ACC112 (cell line): ENCODE results near the gene RIC3.

Experiments used
- H2AFZ ChIP-seq: fragments of 200-600 bp; sonication (generic); one replicate; pipeline ENCODE4 v1.6.0; 2017; ENCODE audit warnings: antibody characterized with exemption, low read length; ENCODE audit not compliant: unreplicated experiment
- H3K27ac ChIP-seq: fragments of 200-600 bp; sonication (generic); 2 replicates; pipeline ENCODE4 v1.5.1; 2014; ENCODE audit warnings: low read depth, mild to moderate bottlenecking, antibody characterized with exemption, low read length, moderate library complexity
- H3K27me3 ChIP-seq: fragments of 200-600 bp; sonication (generic); 2 replicates; pipeline ENCODE4 v1.6.1; 2014; ENCODE audit warnings: mild to moderate bottlenecking, antibody characterized with exemption, low read length, moderate library complexity, mixed read lengths; ENCODE audit not compliant: insufficient read depth
- H3K36me3 ChIP-seq: fragments of 200-600 bp; sonication (generic); 2 replicates; pipeline ENCODE4 v1.6.1; 2016; ENCODE audit warnings: mild to moderate bottlenecking, antibody characterized with exemption, low read length, moderate library complexity, mixed read lengths; ENCODE audit not compliant: insufficient read depth
- H3K4me1 ChIP-seq: fragments of 200-600 bp; sonication (generic); one replicate; pipeline ENCODE4 v1.6.1; 2016; ENCODE audit warnings: low read length, mixed read lengths; ENCODE audit not compliant: insufficient read depth, unreplicated experiment, control insufficient read depth
- H3K4me3 ChIP-seq: fragments of 200-600 bp; sonication (generic); 2 replicates; pipeline ENCODE4 v1.5.1; 2014; ENCODE audit warnings: mild to moderate bottlenecking, low read depth, low read length
- H3K79me2 ChIP-seq: fragments of 200-600 bp; sonication (generic); one replicate; pipeline ENCODE4 v1.6.0; 2016; ENCODE audit warnings: low read length; ENCODE audit not compliant: control insufficient read depth, unreplicated experiment, insufficient read depth

RIC3 gene

GRCh38 chr11:8204025-8204424 is 35.2 kb upstream of the RIC3 start:
- H3K27ac ChIP-seq: no peak overlapping the region
- no peak overlapping the region for H3K4me3 ChIP-seq
- H3K79me2 ChIP-seq: no peaks in the 10 kb centered on the region
- no peak overlapping the region for H2AFZ ChIP-seq
- H3K4me1 ChIP-seq: no peaks in the 10 kb centered on the region
- H3K36me3 ChIP-seq: no peaks in the 10 kb centered on the region
- peaks cover 84% of the 10 kb centered on the region for H3K27me3 ChIP-seq

GRCh38 chr11:8203414-8203715 is 34.5 kb upstream of the RIC3 start:
- Histone ChIP-seq H2AFZ (no peak overlapping the region), H3K79me2 (no peaks in the 10 kb centered on the region), H3K27me3 (peaks cover 87% of the 10 kb centered on the region), H3K4me1 (no peaks in the 10 kb centered on the region), H3K36me3 (no peaks in the 10 kb centered on the region), H3K27ac (no peak overlapping the region), H3K4me3 (no peak overlapping the region)

- Histone ChIP-seq H3K36me3 (no peaks in the 10 kb centered on the region), H3K79me2 (no peaks in the 10 kb centered on the region), H3K27ac (no peak overlapping the region), H3K4me3 (no peak overlapping the region), H3K27me3 (peaks cover 89% of the 10 kb centered on the region), H3K4me1 (no peaks in the 10 kb centered on the region), H2AFZ (no peak overlapping the region)
Measured at GRCh38 chr11:8202516-8203413, 33.9 kb upstream of the RIC3 start.

- Histone ChIP-seq H3K79me2 (no peaks in the 10 kb centered on the region), H2AFZ (no peak overlapping the region), H3K36me3 (no peaks in the 10 kb centered on the region), H3K27me3 (peaks cover 89% of the 10 kb centered on the region), H3K4me1 (no peaks in the 10 kb centered on the region), H3K27ac (no peak overlapping the region), H3K4me3 (no peak overlapping the region)
Measured at GRCh38 chr11:8201644-8202365, 33.0 kb upstream of the RIC3 start.

GRCh38 chr11:8199676-8200075 is 30.9 kb upstream of the RIC3 start:
- Histone ChIP-seq H3K27ac (no peak overlapping the region), H2AFZ (no peak overlapping the region), H3K79me2 (no peaks in the 10 kb centered on the region), H3K36me3 (no peaks in the 10 kb centered on the region), H3K4me3 (no peak overlapping the region), H3K27me3 (peaks cover 91% of the 10 kb centered on the region), H3K4me1 (no peaks in the 10 kb centered on the region)

GRCh38 chr11:8196749-8197148 is 27.9 kb upstream of the RIC3 start:
- no peak overlapping the region for H3K4me3 ChIP-seq
- H3K4me1 ChIP-seq: no peaks in the 10 kb centered on the region
- no peak overlapping the region for H2AFZ ChIP-seq
- H3K36me3 ChIP-seq: no peaks in the 10 kb centered on the region
- no peak overlapping the region for H3K27ac ChIP-seq
- H3K27me3 ChIP-seq: peaks cover 82% of the 10 kb centered on the region
- no peaks in the 10 kb centered on the region for H3K79me2 ChIP-seq

GRCh38 chr11:8194956-8195355 is 26.1 kb upstream of the RIC3 start:
- Histone ChIP-seq H3K27ac (no peak overlapping the region), H3K4me1 (no peaks in the 10 kb centered on the region), H2AFZ (no peak overlapping the region), H3K27me3 (peaks cover 71% of the 10 kb centered on the region), H3K36me3 (no peaks in the 10 kb centered on the region), H3K4me3 (no peak overlapping the region), H3K79me2 (no peaks in the 10 kb centered on the region)

- no peak overlapping the region for H2AFZ ChIP-seq
- H3K4me1 ChIP-seq: no peaks in the 10 kb centered on the region
- H3K27ac ChIP-seq: no peak overlapping the region
- peaks cover 53% of the 10 kb centered on the region for H3K27me3 ChIP-seq
- no peak overlapping the region for H3K4me3 ChIP-seq
- H3K36me3 ChIP-seq: no peaks in the 10 kb centered on the region
- H3K79me2 ChIP-seq: no peaks in the 10 kb centered on the region
Measured at GRCh38 chr11:8192896-8193209, 24.0 kb upstream of the RIC3 start.

GRCh38 chr11:8192016-8192895 is 23.4 kb upstream of the RIC3 start:
- Histone ChIP-seq H3K36me3 (no peaks in the 10 kb centered on the region), H3K27me3 (peaks cover 47% of the 10 kb centered on the region), H3K27ac (no peak overlapping the region), H3K79me2 (no peaks in the 10 kb centered on the region), H3K4me1 (no peaks in the 10 kb centered on the region), H3K4me3 (no peak overlapping the region), H2AFZ (no peak overlapping the region)

GRCh38 chr11:8190431-8190830 is 21.6 kb upstream of the RIC3 start:
- no peak overlapping the region for H2AFZ ChIP-seq
- H3K4me3 ChIP-seq: no peak overlapping the region
- no peak overlapping the region for H3K27ac ChIP-seq
- peaks cover 39% of the 10 kb centered on the region for H3K27me3 ChIP-seq
- no peaks in the 10 kb centered on the region for H3K36me3 ChIP-seq
- H3K4me1 ChIP-seq: no peaks in the 10 kb centered on the region
- H3K79me2 ChIP-seq: no peaks in the 10 kb centered on the region
